ENCODE results near the gene ZNF846.
"Not testable (repeated sequence)": the region's sequence is repeated elsewhere in the genome, so short reads cannot be mapped to it uniquely, and the experiment has no call there.

The ZNF846 gene

DNA sequence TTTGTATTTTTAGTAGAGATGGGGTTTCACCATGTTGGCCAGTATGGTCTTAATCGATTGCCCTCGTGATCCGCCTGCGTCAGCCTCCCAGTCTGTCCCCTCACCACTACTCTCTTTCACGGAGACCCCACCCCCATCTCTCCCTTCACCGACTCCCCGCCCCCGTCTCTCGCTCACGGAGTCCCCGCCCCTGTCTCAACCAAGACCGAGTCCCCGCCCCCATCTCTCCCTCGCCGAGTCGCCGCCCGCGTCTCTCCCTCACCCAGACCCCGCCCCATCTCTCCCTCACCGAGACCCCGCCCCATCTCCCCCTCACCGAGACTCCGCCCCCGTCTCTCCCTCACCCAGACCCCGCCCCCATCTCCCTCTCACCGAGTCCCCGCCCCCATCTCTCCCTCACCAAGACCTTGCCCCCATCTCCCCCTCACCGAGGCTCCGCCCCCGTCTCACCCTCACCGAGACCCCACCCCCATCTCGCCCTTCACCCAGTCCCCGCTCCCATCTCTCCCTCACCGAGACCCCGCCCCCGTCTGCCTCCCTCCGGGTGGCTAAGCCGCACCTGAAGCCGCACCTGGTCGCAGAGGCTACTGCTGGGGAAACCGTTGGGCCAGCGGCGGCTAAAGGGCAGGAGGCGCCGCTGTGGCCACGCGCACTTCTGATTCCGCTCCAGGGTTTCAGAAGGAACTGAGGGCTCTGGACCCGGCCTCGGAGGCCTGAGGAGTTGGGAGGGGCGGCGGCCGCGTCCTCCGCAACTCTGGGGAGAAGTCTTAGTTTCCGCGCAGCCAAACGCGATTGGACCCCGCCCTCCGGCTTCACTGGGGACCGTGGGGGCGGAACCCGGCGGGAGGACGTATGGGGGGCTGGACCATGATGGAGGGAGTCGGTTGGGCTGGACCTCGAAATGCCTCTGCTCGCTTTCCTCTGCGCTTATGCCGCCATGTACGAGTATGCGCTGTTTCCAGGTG, 17.1 kb upstream of the ZNF846 start:
- DNase-seq (ENCODE audit: low read depth) = peak; percentile 85
- peak overlapping the region; percentile 77 for H3K4me3 ChIP-seq (ENCODE audit: low read depth, low read length)

GRCh38 chr19:9784163-9784496, 15.6 kb upstream of the ZNF846 start:
- not testable (repeated sequence) for H3K4me3 ChIP-seq (ENCODE audit: low read depth, low read length); DNase-seq (ENCODE audit: low read depth)

DNA sequence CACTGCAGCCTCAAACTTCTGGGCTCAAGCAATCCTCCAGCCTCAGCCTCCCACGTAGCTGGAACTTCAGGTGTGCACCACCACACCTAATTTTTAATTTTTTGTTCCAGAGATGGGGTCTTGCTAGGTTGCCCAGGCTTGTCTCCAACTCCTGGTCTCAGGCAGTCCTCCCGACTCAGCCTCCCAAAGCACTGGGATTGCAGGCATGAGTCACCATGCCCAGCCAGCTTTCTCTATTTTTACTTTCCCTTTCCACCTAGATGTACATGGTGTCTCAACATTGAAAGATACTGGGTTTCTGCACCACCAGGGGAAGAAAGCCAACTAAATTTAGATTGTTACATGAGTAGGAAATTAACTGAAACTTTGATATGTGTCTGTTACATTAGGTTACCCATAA, 13.8 kb upstream of the ZNF846 start:
- no peak overlapping the region for H3K4me3 ChIP-seq (ENCODE audit: low read depth, low read length)
- no peak for DNase-seq (ENCODE audit: low read depth)

DNA sequence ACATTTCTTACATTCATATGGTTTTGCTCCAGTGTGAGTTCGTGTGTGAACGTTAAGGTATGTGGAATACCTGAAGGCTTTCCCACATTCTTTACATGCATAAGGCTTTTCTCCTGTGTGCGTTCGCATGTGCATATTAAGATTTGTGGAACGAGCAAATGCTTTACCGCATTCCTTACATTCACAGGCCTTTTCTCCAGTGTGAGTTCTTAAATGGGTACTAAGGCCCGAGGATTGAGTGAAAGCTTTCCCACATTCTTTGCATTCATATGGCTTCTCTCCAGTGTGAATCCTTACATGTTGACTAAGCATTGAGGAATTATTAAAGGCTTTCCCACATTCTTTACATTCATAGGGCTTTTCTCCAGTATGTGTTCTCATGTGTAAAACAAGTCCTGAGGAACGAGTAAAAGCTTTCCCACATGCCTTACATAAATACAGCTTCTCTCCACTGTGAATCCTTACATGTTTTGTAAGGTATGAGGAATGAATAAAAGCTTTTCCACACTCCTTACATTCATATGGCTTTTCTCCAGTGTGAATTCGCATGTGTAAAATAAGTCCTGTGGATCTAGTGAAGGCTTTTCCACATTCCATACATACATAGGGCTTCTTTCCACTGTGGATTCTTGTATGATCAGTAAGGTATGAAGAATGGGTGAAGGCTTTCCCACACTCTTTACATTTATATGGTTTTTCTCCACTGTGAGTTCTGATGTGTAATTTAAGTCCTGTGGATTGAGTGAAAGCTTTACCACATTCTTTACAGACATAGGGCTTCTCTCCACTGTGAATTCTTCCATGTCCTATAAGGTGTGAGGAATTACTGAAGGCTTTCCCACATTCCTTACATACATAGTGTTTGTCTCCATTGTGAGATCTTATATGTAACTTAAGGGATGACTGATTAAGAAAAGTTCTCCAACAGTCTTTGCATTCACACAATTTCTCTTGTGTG, 10.7 kb downstream of the ZNF846 start:
- no peak for DNase-seq (ENCODE audit: low read depth)
- no peak overlapping the region for H3K4me3 ChIP-seq (ENCODE audit: low read depth, low read length)

GRCh38 chr19:9752701-9753443, 15.7 kb downstream of the ZNF846 start:
- H3K4me3 ChIP-seq (ENCODE audit: low read depth, low read length) = no peak overlapping the region
- no peak for DNase-seq (ENCODE audit: low read depth)

- no peak overlapping the region for H3K4me3 ChIP-seq (ENCODE audit: low read depth, low read length)
- no peak for DNase-seq (ENCODE audit: low read depth)
Observed at GRCh38 chr19:9751446-9751845, 17.1 kb downstream of the ZNF846 start.

- no peak overlapping the region for H3K4me3 ChIP-seq (ENCODE audit: low read depth, low read length)
- no peak for DNase-seq (ENCODE audit: low read depth)
Observed at GRCh38 chr19:9741476-9742171, 26.9 kb downstream of the ZNF846 start.

GRCh38 chr19:9735986-9736385, 32.6 kb downstream of the ZNF846 start:
- no peak overlapping the region for H3K4me3 ChIP-seq (ENCODE audit: low read depth, low read length)
- no peak for DNase-seq (ENCODE audit: low read depth)

- H3K4me3 ChIP-seq (ENCODE audit: low read depth, low read length) = not testable (repeated sequence)
Observed at GRCh38 chr19:9730056-9730455, 38.5 kb downstream of the ZNF846 start.

DNA sequence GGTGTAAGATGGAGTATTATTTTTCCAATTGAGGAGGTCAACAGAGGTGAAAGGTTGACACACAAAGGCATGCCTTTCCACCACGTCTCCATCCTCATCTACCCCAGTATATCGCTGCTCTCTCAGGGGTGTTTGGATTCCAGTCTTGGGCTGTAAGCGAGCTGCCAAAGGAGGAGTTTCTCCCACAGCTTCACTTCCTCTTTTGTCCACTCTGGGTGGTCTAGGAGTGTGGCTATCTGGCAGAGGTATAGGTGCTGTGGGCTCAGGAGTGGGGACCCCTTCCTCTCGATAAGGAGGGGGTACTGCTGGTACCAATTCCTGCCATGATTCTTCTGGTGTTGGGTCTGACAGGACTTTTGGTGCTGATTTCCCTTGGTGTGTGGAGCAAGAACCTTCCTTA, 39.4 kb downstream of the ZNF846 start:
- no peak for DNase-seq (ENCODE audit: low read depth)
- no peak overlapping the region for H3K4me3 ChIP-seq (ENCODE audit: low read depth, low read length)

More at GRCh38 chr19:9730056-9730455, 38.5 kb downstream of the ZNF846 start:
- DNase-seq (ENCODE audit: low read depth) = not testable (repeated sequence)

- no peak for DNase-seq (ENCODE audit: low read depth)
- H3K4me3 ChIP-seq (ENCODE audit: low read depth, low read length) = no peak overlapping the region
Observed at GRCh38 chr19:9727644-9728043, 40.9 kb downstream of the ZNF846 start.

DNA sequence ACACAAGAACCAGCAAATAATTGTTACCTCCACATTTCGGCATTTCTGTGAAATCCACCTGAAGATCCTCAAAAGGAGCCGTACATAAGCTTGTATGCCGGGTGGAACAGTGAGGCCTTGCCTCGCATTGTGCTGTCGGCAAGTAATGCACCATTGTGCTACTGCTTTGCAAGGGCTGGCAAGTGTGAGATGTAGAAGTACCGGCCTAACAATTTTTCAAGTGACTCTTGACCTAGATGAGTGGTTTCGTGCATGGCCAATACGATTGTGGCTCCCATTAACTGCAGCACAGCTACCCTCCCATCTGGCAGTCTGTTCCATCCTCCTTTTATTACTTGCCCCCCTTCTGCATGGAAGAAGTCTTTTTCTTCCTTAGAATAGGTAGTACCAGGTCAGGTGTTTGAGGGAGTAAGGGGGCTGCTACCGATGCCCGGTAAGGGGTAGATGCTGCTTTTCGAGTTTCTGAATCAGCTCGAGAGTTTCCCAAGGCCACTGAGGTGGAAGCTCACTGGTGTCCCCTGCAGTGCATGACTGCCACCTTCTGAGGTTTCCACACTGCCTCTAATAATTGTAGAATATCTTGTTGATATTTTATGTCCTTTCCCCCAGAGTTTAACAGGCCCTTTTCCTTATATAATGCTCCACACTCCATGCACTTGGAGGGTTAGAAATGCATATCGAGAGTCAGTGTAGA, 42.9 kb downstream of the ZNF846 start:
- not testable (repeated sequence) for H3K4me3 ChIP-seq (ENCODE audit: low read depth, low read length); DNase-seq (ENCODE audit: low read depth)

DNA sequence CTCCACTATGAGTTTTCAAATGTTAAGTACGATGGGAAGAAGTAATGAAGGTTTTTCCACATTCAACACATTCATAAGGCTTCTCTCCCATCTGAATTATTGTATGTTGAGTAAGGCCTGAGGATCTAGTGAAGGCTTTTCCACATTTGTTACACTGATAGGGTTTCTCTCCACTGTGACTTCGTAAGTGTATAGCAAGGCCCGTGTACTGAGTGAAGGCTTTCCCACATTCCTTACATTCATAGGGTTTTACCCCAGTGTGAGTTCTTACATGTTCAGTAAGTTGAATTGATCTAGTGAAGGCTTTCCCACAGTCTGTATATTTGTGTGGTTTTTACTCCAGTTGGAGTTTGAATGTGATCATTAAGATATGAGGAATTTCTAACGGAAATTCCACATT, 44.4 kb downstream of the ZNF846 start:
- H3K4me3 ChIP-seq (ENCODE audit: low read depth, low read length) = no peak overlapping the region
- no peak for DNase-seq (ENCODE audit: low read depth)

GRCh38 chr19:9721861-9722260, 46.7 kb downstream of the ZNF846 start:
- no peak overlapping the region for H3K4me3 ChIP-seq (ENCODE audit: low read depth, low read length)
- DNase-seq (ENCODE audit: low read depth) = no peak

- no peak overlapping the region for H3K4me3 ChIP-seq (ENCODE audit: low read depth, low read length)
- DNase-seq (ENCODE audit: low read depth) = no peak
Observed at GRCh38 chr19:9720541-9720940, 48.0 kb downstream of the ZNF846 start.

GRCh38 chr19:9711815-9712214, 56.7 kb downstream of the ZNF846 start:
- no peak for DNase-seq (ENCODE audit: low read depth)
- no peak overlapping the region for H3K4me3 ChIP-seq (ENCODE audit: low read depth, low read length)

- no peak for DNase-seq (ENCODE audit: low read depth)
- no peak overlapping the region for H3K4me3 ChIP-seq (ENCODE audit: low read depth, low read length)
Observed at GRCh38 chr19:9709305-9709704, 59.2 kb downstream of the ZNF846 start.

- no peak overlapping the region for H3K4me3 ChIP-seq (ENCODE audit: low read depth, low read length)
- DNase-seq (ENCODE audit: low read depth) = no peak
Observed at GRCh38 chr19:9705836-9706235, 62.7 kb downstream of the ZNF846 start.

Data from skeletal muscle cell (primary cell).